Gastroesophageal sphincter (tissue), 4 donors: ENCODE data around the gene MYRF. TPM values are rescaled to one million over a fixed set of nuclear protein-coding genes. Genes with fewer than 3 reads are reported as not detected.

ENCODE experiments used
- ATAC-seq: fragments of 150-250 bp; one replicate; pipeline ENCODE4 v1.9.1; 2016; ENCODE audit warnings: mild to moderate bottlenecking, moderate library complexity
- H3K27ac ChIP-seq, 4 donors: fragments of 200-600 bp; sonication (generic) in 3 of 4; 1 replicate in 3 of 4; 2 replicates in 1 of 4; pipeline ENCODE4 v1.5.1; 2016 to 2019
- H3K27me3 ChIP-seq: fragments of 200-600 bp; sonication (generic); one replicate; pipeline ENCODE4 v1.5.1; 2019
- H3K36me3 ChIP-seq, 2 donors: fragments of 200-600 bp; sonication (generic); one replicate each; pipeline ENCODE4 v1.5.1; 2019; ENCODE audit warnings: control low read depth in 1 of 2
- H3K4me1 ChIP-seq, 3 donors: fragments of 200-600 bp; sonication (generic); 1 replicate in 2 of 3; 2 replicates in 1 of 3; pipeline ENCODE4 v1.5.1; 2016 to 2019; ENCODE audit warnings: control low read depth in 2 of 3
- H3K4me3 ChIP-seq, 2 donors: fragments of 200-600 bp; sonication (generic); one replicate each; pipeline ENCODE4 v1.5.1; 2019; ENCODE audit warnings: mild to moderate bottlenecking in 1 of 2, moderate library complexity in 1 of 2
- H3K9me3 ChIP-seq, 3 donors: fragments of 200-600 bp; sonication (generic); one replicate each; pipeline ENCODE4 v1.5.1; 2017 to 2019; ENCODE audit warnings: control low read depth in 2 of 3
- EP300 ChIP-seq: sonication (generic); formaldehyde crosslinking; IDR thresholded peaks from one replicate; pipeline ENCODE4 v1.6.1; 2017; ENCODE audit warnings: antibody characterized with exemption, mild to moderate bottlenecking
- POLR2A ChIP-seq, 2 donors: fragments of 450-650 bp; IDR thresholded peaks; one replicate each; pipeline ENCODE4 v1.6.1; 2017; ENCODE audit warnings: antibody characterized with exemption in 2 of 2, mild to moderate bottlenecking in 2 of 2, moderate library complexity in 1 of 2
- POLR2AphosphoS5 ChIP-seq: sonication (generic); formaldehyde crosslinking; IDR thresholded peaks from one replicate; pipeline ENCODE4 v1.6.1; 2017; ENCODE audit warnings: antibody characterized with exemption
- WGBS, 2 donors: methylation state at CpG; one replicate each; pipeline ENCODE4 v1.1.5; 2018; ENCODE audit warnings: low coverage in 1 of 2; 5-methylcytosine and 5-hydroxymethylcytosine counted together
- total RNA-seq, 4 donors: library from RNA; depleted of rRNA; stranded (reverse); fragments of >200 nt; gene quantifications; one replicate each; pipeline ENCODE4 v1.1.0, GENCODE V29; 2016
- TF ChIP-seq, protein P1 (sequence below), 4 experiments: fragments of 200-600 bp in 2 of 4; fragments of 450-650 bp in 2 of 4; sonication (generic) in 1 of 4; IDR thresholded peaks; one replicate each; pipeline ENCODE4 v1.5.1; 2017 to 2019; ENCODE audit warnings: antibody characterized with exemption in 4 of 4, mild to moderate bottlenecking in 2 of 4, moderate library complexity in 2 of 4

The MYRF gene
- total RNA-seq, 4 donors from 2014 or later, result 0.10 to 0.78 (median 0.19) TPM

DNA sequence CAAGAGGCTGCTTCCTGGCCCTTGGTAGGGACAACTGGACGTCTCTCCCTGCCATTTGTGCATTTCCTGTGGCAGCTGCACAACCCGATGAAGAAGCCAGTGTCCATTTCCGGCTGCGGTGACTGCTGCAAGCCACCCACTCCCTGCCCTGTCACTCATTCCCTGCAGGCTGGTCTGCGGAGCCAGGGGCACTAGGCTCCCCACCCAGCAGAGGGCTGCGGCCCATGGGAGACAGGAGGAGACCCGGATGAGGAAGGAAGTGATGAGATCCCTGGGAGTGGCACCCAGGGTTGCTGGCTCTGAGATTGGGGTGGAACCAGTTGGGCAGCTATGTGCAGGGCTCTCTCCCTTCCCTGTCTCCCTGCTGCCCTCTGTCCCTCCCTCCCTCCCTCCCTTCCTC lies 10.0 kb upstream of the MYRF start:
- no peaks in the 10 kb centered on the region for H3K9me3 ChIP-seq
- H3K27ac ChIP-seq, result no peak overlapping the region
- peaks cover 0 to 1% (median 0%) of the 10 kb centered on the region in 3 donors for H3K4me1 ChIP-seq
- TF ChIP-seq, protein P1, sequence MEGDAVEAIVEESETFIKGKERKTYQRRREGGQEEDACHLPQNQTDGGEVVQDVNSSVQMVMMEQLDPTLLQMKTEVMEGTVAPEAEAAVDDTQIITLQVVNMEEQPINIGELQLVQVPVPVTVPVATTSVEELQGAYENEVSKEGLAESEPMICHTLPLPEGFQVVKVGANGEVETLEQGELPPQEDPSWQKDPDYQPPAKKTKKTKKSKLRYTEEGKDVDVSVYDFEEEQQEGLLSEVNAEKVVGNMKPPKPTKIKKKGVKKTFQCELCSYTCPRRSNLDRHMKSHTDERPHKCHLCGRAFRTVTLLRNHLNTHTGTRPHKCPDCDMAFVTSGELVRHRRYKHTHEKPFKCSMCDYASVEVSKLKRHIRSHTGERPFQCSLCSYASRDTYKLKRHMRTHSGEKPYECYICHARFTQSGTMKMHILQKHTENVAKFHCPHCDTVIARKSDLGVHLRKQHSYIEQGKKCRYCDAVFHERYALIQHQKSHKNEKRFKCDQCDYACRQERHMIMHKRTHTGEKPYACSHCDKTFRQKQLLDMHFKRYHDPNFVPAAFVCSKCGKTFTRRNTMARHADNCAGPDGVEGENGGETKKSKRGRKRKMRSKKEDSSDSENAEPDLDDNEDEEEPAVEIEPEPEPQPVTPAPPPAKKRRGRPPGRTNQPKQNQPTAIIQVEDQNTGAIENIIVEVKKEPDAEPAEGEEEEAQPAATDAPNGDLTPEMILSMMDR (IDR thresholded peaks at IDR 0.05), result no peak
- TF ChIP-seq POLR2A (IDR thresholded peaks at IDR 0.05) (no peak), EP300 (no peak), POLR2AphosphoS5 (no peak)
- H3K27me3 ChIP-seq, result no peaks in the 10 kb centered on the region
- H3K4me3 ChIP-seq, result no peak overlapping the region
- 46 to 80% methylated on average over 1 to 5 of the region's 7 CpGs for WGBS, 2 donors
- ATAC-seq, result peak; percentile 44
- peaks cover 0 to 73% of the 10 kb centered on the region in 2 donors for H3K36me3 ChIP-seq

DNA sequence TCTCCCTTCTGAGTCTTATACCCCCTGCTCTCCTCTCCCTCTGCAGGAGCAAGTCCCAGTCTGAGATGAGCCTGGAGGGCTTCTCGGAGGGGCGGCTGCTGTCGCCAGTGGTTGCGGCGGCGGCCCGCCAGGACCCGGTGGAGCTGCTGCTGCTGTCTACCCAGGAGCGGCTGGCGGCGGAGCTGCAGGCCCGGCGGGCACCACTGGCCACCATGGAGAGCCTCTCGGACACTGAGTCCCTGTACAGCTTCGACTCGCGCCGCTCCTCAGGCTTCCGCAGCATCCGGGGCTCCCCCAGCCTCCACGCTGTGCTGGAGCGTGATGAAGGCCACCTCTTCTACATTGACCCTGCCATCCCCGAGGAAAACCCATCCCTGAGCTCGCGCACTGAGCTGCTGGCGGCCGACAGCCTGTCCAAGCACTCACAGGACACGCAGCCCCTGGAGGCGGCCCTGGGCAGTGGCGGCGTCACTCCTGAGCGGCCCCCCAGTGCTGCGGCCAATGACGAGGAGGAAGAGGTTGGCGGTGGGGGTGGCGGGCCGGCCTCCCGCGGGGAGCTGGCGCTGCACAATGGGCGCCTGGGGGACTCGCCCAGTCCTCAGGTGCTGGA lies 8.8 kb upstream of the MYRF start:
- TF ChIP-seq POLR2A (IDR thresholded peaks at IDR 0.05) (no peak), POLR2AphosphoS5 (no peak), EP300 (no peak)
- TF ChIP-seq, protein P1 (IDR thresholded peaks at IDR 0.05), result no peak
- peaks cover 0 to 61% of the 10 kb centered on the region in 2 donors for H3K36me3 ChIP-seq
- H3K9me3 ChIP-seq, result no peaks in the 10 kb centered on the region
- no peak for ATAC-seq
- no peaks in the 10 kb centered on the region for H3K27me3 ChIP-seq
- H3K27ac ChIP-seq, result no peak overlapping the region
- H3K4me1 ChIP-seq, result peaks cover 0 to 9% (median 4%) of the 10 kb centered on the region in 3 donors
- WGBS, 2 donors, result 92 to 95% methylated on average over 5 to 8 of the region's 42 CpGs
- no peak overlapping the region for H3K4me3 ChIP-seq

DNA sequence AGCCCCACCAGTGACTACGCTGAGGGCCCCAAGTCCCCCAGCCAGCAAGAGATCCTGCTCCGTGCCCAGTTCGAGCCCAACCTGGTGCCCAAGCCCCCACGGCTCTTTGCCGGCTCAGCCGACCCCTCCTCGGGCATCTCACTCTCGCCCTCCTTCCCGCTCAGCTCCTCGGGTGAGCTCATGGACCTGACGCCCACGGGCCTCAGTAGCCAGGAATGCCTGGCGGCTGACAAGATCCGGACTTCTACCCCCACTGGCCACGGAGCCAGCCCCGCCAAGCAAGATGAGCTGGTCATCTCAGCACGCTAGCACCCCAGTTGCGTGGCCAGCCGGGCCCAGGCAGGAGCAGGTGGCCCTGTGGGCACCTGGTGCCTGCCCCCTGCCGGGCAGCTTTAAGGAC lies 8.3 kb upstream of the MYRF start:
- Histone ChIP-seq H3K27ac (no peak overlapping the region), H3K36me3 (peaks cover 0 to 55% of the 10 kb centered on the region in 2 donors), H3K4me1 (peaks cover 0 to 9% (median 4%) of the 10 kb centered on the region in 3 donors), H3K9me3 (no peaks in the 10 kb centered on the region), H3K4me3 (no peak overlapping the region), H3K27me3 (peaks cover 2% of the 10 kb centered on the region)
- ATAC-seq, result no peak
- WGBS, 2 donors, result 100% methylated on average over 3 of the region's 20 CpGs; no CpG with 5 or more reads in 1 of the 2 donors
- TF ChIP-seq, protein P1 (IDR thresholded peaks at IDR 0.05), result no peak
- TF ChIP-seq POLR2AphosphoS5 (no peak), POLR2A (IDR thresholded peaks at IDR 0.05) (no peak), EP300 (no peak)

DNA sequence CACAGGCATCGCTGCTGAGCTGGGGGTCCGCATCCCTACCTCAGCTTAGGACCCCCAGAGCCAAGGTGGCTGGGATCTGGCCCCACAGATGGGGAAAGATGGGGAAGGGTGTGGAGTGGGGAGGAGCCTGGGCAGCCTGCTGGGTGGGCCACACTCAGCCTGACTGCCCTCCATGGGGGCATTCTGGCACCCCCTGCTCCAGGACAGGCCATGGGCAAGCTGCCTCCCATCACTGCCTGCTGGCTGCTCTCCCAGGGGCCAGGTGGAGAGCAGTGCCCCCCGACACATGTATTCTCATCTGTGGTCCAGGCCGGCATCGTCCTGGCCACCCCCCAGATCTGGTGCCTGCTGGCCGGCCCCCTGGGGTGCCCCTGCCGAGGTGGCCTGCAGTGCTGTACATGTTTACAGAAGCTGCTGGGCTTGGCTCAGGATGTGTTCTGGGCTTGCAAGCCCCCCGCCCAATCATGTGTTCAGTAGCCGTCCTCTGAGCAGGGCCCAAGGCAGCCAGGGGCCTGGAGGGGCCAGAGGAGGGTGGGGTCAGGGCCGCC lies 7.8 kb upstream of the MYRF start:
- ATAC-seq, result no peak
- H3K36me3 ChIP-seq, result peaks cover 0 to 50% of the 10 kb centered on the region in 2 donors

DNA sequence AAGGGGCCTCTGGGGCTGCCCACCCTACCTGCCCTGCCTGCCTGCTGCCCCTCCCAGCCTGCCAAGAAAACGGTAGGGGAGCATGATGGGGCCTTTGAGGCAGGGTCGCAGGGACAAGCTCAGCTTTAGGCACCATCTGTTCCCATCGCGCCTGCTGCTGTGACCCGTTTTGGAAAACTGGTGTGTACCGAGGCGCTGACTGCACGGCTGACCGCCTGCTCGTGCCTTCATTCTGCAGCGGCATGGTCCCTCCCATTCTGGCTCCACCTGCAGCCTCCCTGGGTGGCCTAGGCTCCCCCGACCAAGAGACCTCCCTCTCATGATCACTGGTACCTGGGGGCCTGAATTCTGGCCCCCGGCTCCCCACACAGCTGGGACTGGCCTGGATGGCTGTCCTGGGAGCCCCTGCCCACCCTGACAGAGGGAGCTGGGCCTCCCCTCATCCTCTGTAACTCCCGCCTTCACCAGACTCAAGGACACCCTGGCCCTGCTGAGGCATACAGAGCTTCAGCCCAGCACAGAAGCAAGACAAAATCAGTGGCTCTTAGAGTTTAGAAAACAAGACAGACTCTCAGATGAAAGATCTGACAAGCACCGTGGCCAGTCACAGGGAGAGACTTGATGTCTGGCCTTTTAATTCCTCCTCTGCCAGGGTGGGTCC lies 6.5 kb upstream of the MYRF start:
- ATAC-seq, result no peak

More for the DNA sequence above, 7.8 kb upstream of the MYRF start:
- H3K4me1 ChIP-seq, result peaks cover 0 to 9% (median 4%) of the 10 kb centered on the region in 3 donors
- no peak overlapping the region for H3K4me3 ChIP-seq
- H3K9me3 ChIP-seq, result no peaks in the 10 kb centered on the region
- peaks cover 7% of the 10 kb centered on the region for H3K27me3 ChIP-seq
- TF ChIP-seq EP300 (no peak), POLR2AphosphoS5 (no peak)
- H3K27ac ChIP-seq, result no peak overlapping the region
- 100% methylated on average over 1 of the region's 10 CpGs; no CpG with 5 or more reads in 1 of the 2 donors for WGBS, 2 donors

More for the DNA sequence above, 6.5 kb upstream of the MYRF start:
- Histone ChIP-seq H3K27me3 (peaks cover 19% of the 10 kb centered on the region), H3K9me3 (no peaks in the 10 kb centered on the region), H3K4me1 (peaks cover 0 to 9% (median 4%) of the 10 kb centered on the region in 3 donors), H3K36me3 (peaks cover 0 to 38% of the 10 kb centered on the region in 2 donors), H3K27ac (no peak overlapping the region), H3K4me3 (no peak overlapping the region)
- TF ChIP-seq, protein P1 (IDR thresholded peaks at IDR 0.05), result no peak
- TF ChIP-seq EP300, result no peak
- no peak for TF ChIP-seq POLR2A (IDR thresholded peaks at IDR 0.05)
- TF ChIP-seq POLR2AphosphoS5, result no peak
- WGBS, 2 donors, result 72 to 79% methylated on average over 7 to 12 of the region's 15 CpGs
